A549 (cell line): ENCODE data around the gene DISC1. TPM values are rescaled to one million over a fixed set of nuclear protein-coding genes. Genes with fewer than 3 reads are reported as not detected.

Experiments used
- ATAC-seq, 2 experiments: fragments of 200-7000 bp in 1 of 2; fragments of >200 bp in 1 of 2; cut with Nextera tagmentation in 1 of 2; cut with Tn5 transposase in 1 of 2; 3 replicates each; pipeline versions ENCODE4 v1.8.0 to v1.9.1; 2018 to 2020; ENCODE audit warnings: mild to moderate bottlenecking in 1 of 2, moderate library complexity in 1 of 2
- CTCF ChIA-PET: fragments of 300-600 bp; sonication (Branson Sonifier 250); formaldehyde crosslinking; extraction: SDS; loops from one replicate; lab custom pipeline; 2021; ENCODE audit warnings: antibody characterized with exemption, inconsistent platforms; lab: Yijun Ruan, JAX
- POLR2A ChIA-PET: fragments of 350-600 bp; formaldehyde crosslinking; extraction: SDS; loops from one replicate; lab custom pipeline; 2021; ENCODE audit warnings: antibody characterized with exemption, inconsistent platforms; lab: Yijun Ruan, JAX
- DNase-seq, 2 experiments: peaks; one replicate each; pipeline versions ENCODE4 v3.0.0 to v3.0.0-alpha.2; 2011 to 2016; ENCODE audit warnings: low read depth in 1 of 2, low spot score in 1 of 2
- FAIRE-seq: peaks from 2 replicates; lab custom pipeline; 2011; peaks lifted over from hg19 to GRCh38; lab: Jason Lieb, UNC
- H3K27ac ChIP-seq, 2 experiments: fragments of >200 bp; sonication (Bioruptor Twin); formaldehyde crosslinking; 3 replicates each; pipeline ENCODE4 v1.5.1; 2016 to 2017
- H3K4me1 ChIP-seq: fragments of >200 bp; sonication (Bioruptor Twin); formaldehyde crosslinking; 3 replicates; pipeline ENCODE4 v1.6.1; 2016
- H3K4me2 ChIP-seq: fragments of >200 bp; sonication (Bioruptor Twin); formaldehyde crosslinking; 3 replicates; pipeline ENCODE4 v1.6.1; 2016
- H3K4me3 ChIP-seq: fragments of >200 bp; sonication (Bioruptor Twin); formaldehyde crosslinking; 3 replicates; pipeline ENCODE4 v1.5.1; 2016
- H3K9me3 ChIP-seq: fragments of >200 bp; sonication (Bioruptor Twin); formaldehyde crosslinking; 3 replicates; pipeline ENCODE4 v1.6.1; 2016
- BCL3 ChIP-seq: fragments of >200 bp; sonication (Bioruptor Twin); formaldehyde crosslinking; IDR thresholded peaks from 3 replicates; pipeline ENCODE4 v1.6.1; 2016
- BHLHE40 ChIP-seq: IDR thresholded peaks from 2 replicates; pipeline ENCODE4 v1.6.1; 2012; ENCODE audit warnings: low read depth, low read length, inconsistent platforms
- CBX2 ChIP-seq: fragments of 200-600 bp; sonication (generic); IDR thresholded peaks from 2 replicates; pipeline ENCODE4 v1.6.1; 2016; ENCODE audit warnings: low read depth, mild to moderate bottlenecking, borderline replicate concordance
- CHD2 ChIP-seq: fragments of 150-350 bp; IDR thresholded peaks from 2 replicates; pipeline ENCODE4 v1.6.1; 2014; ENCODE audit warnings: low read length; ENCODE audit not compliant: partially characterized antibody
- FOSL2 ChIP-seq, 2 experiments: fragments of 450-650 bp in 1 of 2; fragments of >200 bp in 1 of 2; sonication (Bioruptor Twin) in 1 of 2; formaldehyde crosslinking; IDR thresholded peaks; 2 replicates each; pipeline versions ENCODE4 v1.5.0 to v1.6.1; 2016 to 2020; ENCODE audit warnings: mild to moderate bottlenecking in 1 of 2, moderate library complexity in 1 of 2
- FOXS1 ChIP-seq: fragments of 250-450 bp; sonication (Bioruptor Pico); IDR thresholded peaks from 2 replicates; pipeline ENCODE4 v1.5.0; 2020; ENCODE audit warnings: mild to moderate bottlenecking, moderate library complexity
- GATA3 ChIP-seq: IDR thresholded peaks from 2 replicates; pipeline ENCODE4 v1.6.1; 2012; ENCODE audit warnings: borderline replicate concordance
- HOXB13 ChIP-seq: fragments of 250-450 bp; sonication (Bioruptor Pico); IDR thresholded peaks from 2 replicates; pipeline ENCODE4 v1.5.0; 2020; ENCODE audit warnings: low read depth, mild to moderate bottlenecking, moderate library complexity
- JUN ChIP-seq, 2 experiments: fragments of >200 bp; sonication (Bioruptor Twin); formaldehyde crosslinking; IDR thresholded peaks; 2 replicates in 1 of 2; 3 replicates in 1 of 2; pipeline ENCODE4 v1.6.1; 2016 to 2017
- KDM5A ChIP-seq: fragments of 200-600 bp; sonication (generic); IDR thresholded peaks from 2 replicates; pipeline ENCODE4 v1.6.1; 2016; ENCODE audit warnings: antibody characterized with exemption, mild to moderate bottlenecking
- NPAS2 ChIP-seq: fragments of 250-450 bp; sonication (Bioruptor Pico); IDR thresholded peaks from 2 replicates; pipeline ENCODE4 v1.8.0; 2022; ENCODE audit warnings: mild to moderate bottlenecking, moderate library complexity, borderline replicate concordance
- NR3C1 ChIP-seq: fragments of >200 bp; sonication (Bioruptor Twin); formaldehyde crosslinking; IDR thresholded peaks from 3 replicates; pipeline ENCODE4 v1.6.1; 2017
- PBX3 ChIP-seq: IDR thresholded peaks from 2 replicates; pipeline ENCODE4 v1.6.1; 2012
- POLR2A ChIP-seq: IDR thresholded peaks from 2 replicates; pipeline ENCODE4 v1.6.1; 2012; ENCODE audit warnings: mild to moderate bottlenecking, low read length
- POLR2AphosphoS2 ChIP-seq: conservative IDR thresholded peaks from 2 replicates; pipeline ENCODE4 v1.6.1; 2012; ENCODE audit warnings: low read length, improper control_type of control experiment, inconsistent platforms
- RARB ChIP-seq: fragments of 250-450 bp; sonication (Bioruptor Pico); IDR thresholded peaks from 2 replicates; pipeline ENCODE4 v1.8.0; 2021; ENCODE audit warnings: mild to moderate bottlenecking, moderate library complexity
- RNF2 ChIP-seq: fragments of 200-600 bp; sonication (generic); IDR thresholded peaks from 2 replicates; pipeline ENCODE4 v1.6.1; 2016; ENCODE audit warnings: low read depth, mild to moderate bottlenecking, antibody characterized with exemption, moderate library complexity, borderline replicate concordance
- SMC3 ChIP-seq: fragments of >200 bp; sonication (Bioruptor Twin); formaldehyde crosslinking; IDR thresholded peaks from 3 replicates; pipeline ENCODE4 v1.6.1; 2018; ENCODE audit warnings: inconsistent platforms
- SREBF2 ChIP-seq: fragments of 450-650 bp; IDR thresholded peaks from 2 replicates; pipeline ENCODE4 v1.6.1; 2014; ENCODE audit warnings: mild to moderate bottlenecking, moderate library complexity
- USF2 ChIP-seq: fragments of 450-650 bp; IDR thresholded peaks from 2 replicates; pipeline ENCODE4 v1.6.1; 2014; ENCODE audit warnings: antibody characterized with exemption
- ZC3H11A ChIP-seq: fragments of 450-650 bp; IDR thresholded peaks from 2 replicates; pipeline ENCODE4 v1.6.1; 2014; ENCODE audit warnings: antibody characterized with exemption, mild to moderate bottlenecking
- ZFP36 ChIP-seq: fragments of 450-650 bp; IDR thresholded peaks from 2 replicates; pipeline ENCODE4 v1.6.1; 2014; ENCODE audit warnings: borderline replicate concordance; ENCODE audit not compliant: partially characterized antibody
- ZNF302 ChIP-seq: fragments of 250-450 bp; sonication (Bioruptor Pico); IDR thresholded peaks from 2 replicates; pipeline ENCODE4 v1.9.0; 2021; ENCODE audit warnings: inconsistent platforms, mild to moderate bottlenecking, moderate library complexity
- WGBS: methylation state at CpG from one replicate; pipeline ENCODE4 v1.1.6; 2017; ENCODE audit errors: missing lambda C conversion rate; 5-methylcytosine and 5-hydroxymethylcytosine counted together
- polyA plus RNA-seq, 4 experiments: library from polyadenylated mRNA; depleted of rRNA in 3 of 4; stranded (reverse); fragments of >200 nt; fragmentation: RNase III in 1 of 4; extraction: RNeasy Plus Mini Kit Qiagen cat#74134 plus additional on column Dnase treatment in 1 of 4; gene quantifications; 2 replicates in 3 of 4; 3 replicates in 1 of 4; pipeline ENCODE4 v1.2.3, GENCODE V29; 2011 to 2017
- TF ChIP-seq, protein P1 (sequence below): IDR thresholded peaks from 2 replicates; pipeline ENCODE4 v1.6.1; 2012
- TF ChIP-seq, protein P2 (sequence below): IDR thresholded peaks from 2 replicates; pipeline ENCODE4 v1.6.1; 2012; ENCODE audit warnings: low read depth, borderline replicate concordance
- TF ChIP-seq, protein P3 (sequence below): fragments of >200 bp; sonication (Bioruptor Twin); formaldehyde crosslinking; IDR thresholded peaks from 3 replicates; pipeline ENCODE4 v1.5.1; 2016

The DISC1 gene
- polyA plus RNA-seq, 2 of the 4 experiments (the other 2 are of a cell fraction), result 0.39 to 0.74 TPM

DNA sequence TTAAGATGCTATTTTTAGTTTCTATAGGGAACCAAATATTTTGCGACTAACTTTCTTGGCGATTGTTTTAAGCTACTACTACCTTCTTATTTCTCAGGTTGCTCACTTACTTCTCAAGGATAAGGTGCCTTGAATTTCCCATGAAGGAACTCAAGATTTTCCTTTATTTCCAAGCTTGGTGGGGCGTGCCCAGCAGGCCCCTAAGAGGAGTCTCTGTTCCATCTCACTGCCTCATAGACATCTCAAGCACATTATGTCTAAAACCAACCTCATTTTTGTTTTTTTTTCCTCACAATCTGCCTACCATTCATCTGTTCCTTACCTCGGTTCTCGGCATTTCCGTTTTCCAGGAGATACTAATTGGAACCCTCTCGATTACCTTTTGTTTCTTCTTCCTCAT, 421.9 kb downstream of the DISC1 start:
- DNase-seq (no peak), FAIRE-seq (no peak), ATAC-seq (no peak)
- Histone ChIP-seq H3K4me1 (no peaks in the 10 kb centered on the region), H3K4me2 (no peak overlapping the region), H3K9me3 (no peaks in the 10 kb centered on the region), H3K27ac (no peak overlapping the region), H3K4me3 (no peak overlapping the region)
- ChIA-PET POLR2A (no interaction called here), CTCF (no interaction called here)
- 68% methylated on average over 7 of the region's 7 CpGs for WGBS
- TF ChIP-seq SMC3 (no peak), ZNF302 (CRISPR knock-in tag) (no peak), FOXS1 (CRISPR knock-in tag) (no peak), FOSL2 (IDR thresholded peaks at IDR 0.05) (no peak), FOSL2 (CRISPR knock-in tag; IDR thresholded peaks at IDR 0.05) (no peak), GATA3 (no peak), BHLHE40 (no peak), ZC3H11A (no peak), HOXB13 (CRISPR knock-in tag) (no peak), SREBF2 (no peak), BCL3 (no peak), NR3C1 (no peak), RNF2 (no peak), POLR2AphosphoS2 (no peak), RARB (CRISPR knock-in tag) (no peak), CHD2 (no peak)
- TF ChIP-seq, protein P1, sequence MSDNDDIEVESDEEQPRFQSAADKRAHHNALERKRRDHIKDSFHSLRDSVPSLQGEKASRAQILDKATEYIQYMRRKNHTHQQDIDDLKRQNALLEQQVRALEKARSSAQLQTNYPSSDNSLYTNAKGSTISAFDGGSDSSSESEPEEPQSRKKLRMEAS, result no peak

- POLR2A ChIA-PET, result no interaction called here
- CTCF ChIA-PET, result interaction anchor here (0.6 kb wide), 1 partner anchor 293 kb away, joined by 3 read pairs; no protein-coding TSS in a partner anchor
- Histone ChIP-seq H3K4me3 (no peak overlapping the region), H3K9me3 (no peaks in the 10 kb centered on the region), H3K4me2 (no peak overlapping the region), H3K27ac (no peak overlapping the region), H3K4me1 (no peaks in the 10 kb centered on the region)
- DNase-seq (no peak), FAIRE-seq (no peak), ATAC-seq (no peak)
- WGBS, result 78% methylated on average over 4 of the region's 4 CpGs
- TF ChIP-seq CBX2, result no peak
- TF ChIP-seq, protein P2, sequence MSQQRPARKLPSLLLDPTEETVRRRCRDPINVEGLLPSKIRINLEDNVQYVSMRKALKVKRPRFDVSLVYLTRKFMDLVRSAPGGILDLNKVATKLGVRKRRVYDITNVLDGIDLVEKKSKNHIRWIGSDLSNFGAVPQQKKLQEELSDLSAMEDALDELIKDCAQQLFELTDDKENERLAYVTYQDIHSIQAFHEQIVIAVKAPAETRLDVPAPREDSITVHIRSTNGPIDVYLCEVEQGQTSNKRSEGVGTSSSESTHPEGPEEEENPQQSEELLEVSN, result no peak
- no peak for TF ChIP-seq POLR2A
- no peak for TF ChIP-seq KDM5A
- TF ChIP-seq JUN (IDR thresholded peaks at IDR 0.05), result no peak
- TF ChIP-seq ZFP36, result no peak
- TF ChIP-seq, all 56 proteins: peak for 0
These were observed 422.7 kb downstream of the DISC1 start for GRCh38 chr1:232049335-232049734.

GRCh38 chr1:232057217-232057895, 430.8 kb downstream of the DISC1 start:
- DNase-seq (no peak), ATAC-seq (no peak), FAIRE-seq (no peak)
- H3K27ac ChIP-seq, result no peak overlapping the region
- POLR2A ChIA-PET, result no interaction called here
- TF ChIP-seq PBX3, result no peak
- TF ChIP-seq, protein P3, sequence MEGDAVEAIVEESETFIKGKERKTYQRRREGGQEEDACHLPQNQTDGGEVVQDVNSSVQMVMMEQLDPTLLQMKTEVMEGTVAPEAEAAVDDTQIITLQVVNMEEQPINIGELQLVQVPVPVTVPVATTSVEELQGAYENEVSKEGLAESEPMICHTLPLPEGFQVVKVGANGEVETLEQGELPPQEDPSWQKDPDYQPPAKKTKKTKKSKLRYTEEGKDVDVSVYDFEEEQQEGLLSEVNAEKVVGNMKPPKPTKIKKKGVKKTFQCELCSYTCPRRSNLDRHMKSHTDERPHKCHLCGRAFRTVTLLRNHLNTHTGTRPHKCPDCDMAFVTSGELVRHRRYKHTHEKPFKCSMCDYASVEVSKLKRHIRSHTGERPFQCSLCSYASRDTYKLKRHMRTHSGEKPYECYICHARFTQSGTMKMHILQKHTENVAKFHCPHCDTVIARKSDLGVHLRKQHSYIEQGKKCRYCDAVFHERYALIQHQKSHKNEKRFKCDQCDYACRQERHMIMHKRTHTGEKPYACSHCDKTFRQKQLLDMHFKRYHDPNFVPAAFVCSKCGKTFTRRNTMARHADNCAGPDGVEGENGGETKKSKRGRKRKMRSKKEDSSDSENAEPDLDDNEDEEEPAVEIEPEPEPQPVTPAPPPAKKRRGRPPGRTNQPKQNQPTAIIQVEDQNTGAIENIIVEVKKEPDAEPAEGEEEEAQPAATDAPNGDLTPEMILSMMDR, result no peak
- no peak for TF ChIP-seq NPAS2 (CRISPR knock-in tag)
- TF ChIP-seq USF2, result no peak
- no peaks in the 10 kb centered on the region for H3K4me1 ChIP-seq
- no peaks in the 10 kb centered on the region for H3K9me3 ChIP-seq
- CTCF ChIA-PET, result interaction anchor here (0.6 kb wide), 1 partner anchor 20 kb away, joined by 3 read pairs; no protein-coding TSS in a partner anchor
- no peak overlapping the region for H3K4me2 ChIP-seq
- no peak overlapping the region for H3K4me3 ChIP-seq
- WGBS, result 59% methylated on average over 10 of the region's 10 CpGs
